HG03520 (cell line): ENCODE data around the gene C8B.

Experiments
- ATAC-seq: cut with Tn5 transposase; IDR thresholded peaks from one replicate; pipeline ENCODE4 v1.9.1; 2021; ENCODE audit warnings: mild to moderate bottlenecking, moderate library complexity; ENCODE audit not compliant: unreplicated experiment

C8B gene

GRCh38 chr1:56973923-56974742, 8.3 kb upstream of the C8B start:
- ATAC-seq, result no peak

GRCh38 chr1:56972976-56973375, 7.2 kb upstream of the C8B start:
- no peak for ATAC-seq

- no peak for ATAC-seq
Measured at GRCh38 chr1:56970280-56970679, 4.5 kb upstream of the C8B start.

- ATAC-seq, result no peak
Measured at GRCh38 chr1:56968878-56969495, 3.2 kb upstream of the C8B start.

- no peak for ATAC-seq
Measured at GRCh38 chr1:56967900-56968832, 2.4 kb upstream of the C8B start.

- no peak for ATAC-seq
Measured at GRCh38 chr1:56967355-56967754, 1.5 kb upstream of the C8B start.

- ATAC-seq, result no peak
Measured at GRCh38 chr1:56966698-56966999, 834 bp upstream of the C8B start.

GRCh38 chr1:56965191-56965590, 624 bp downstream of the C8B start:
- ATAC-seq, result no peak

GRCh38 chr1:56964349-56965017, 1.3 kb downstream of the C8B start:
- no peak for ATAC-seq

GRCh38 chr1:56963667-56964066, 2.1 kb downstream of the C8B start:
- ATAC-seq, result no peak

GRCh38 chr1:56961426-56961825, 4.4 kb downstream of the C8B start:
- no peak for ATAC-seq

- ATAC-seq, result no peak
Measured at GRCh38 chr1:56958526-56958925, 7.3 kb downstream of the C8B start.

GRCh38 chr1:56957931-56958330, 7.9 kb downstream of the C8B start:
- ATAC-seq, result no peak

- no peak for ATAC-seq
Measured at GRCh38 chr1:56954664-56955063, 11.2 kb downstream of the C8B start.

GRCh38 chr1:56953386-56953785, 12.4 kb downstream of the C8B start:
- no peak for ATAC-seq

- ATAC-seq, result no peak
Measured at GRCh38 chr1:56952501-56952900, 13.3 kb downstream of the C8B start.

- no peak for ATAC-seq
Measured at GRCh38 chr1:56948403-56949023, 17.3 kb downstream of the C8B start.

- no peak for ATAC-seq
Measured at GRCh38 chr1:56940039-56940438, 25.8 kb downstream of the C8B start.

- no peak for ATAC-seq
Measured at GRCh38 chr1:56939209-56939608, 26.6 kb downstream of the C8B start.

- no peak for ATAC-seq
Measured at GRCh38 chr1:56938646-56939045, 27.2 kb downstream of the C8B start.
